Activated CD8-positive, alpha-beta memory T cell treated with anti-CD3 and anti-CD28 coated beads, Interleukin-2, amount 10 ng/mL, durations not matched to agents 7 days and 5 days (primary cell): Measurements from ENCODE around the gene RCAN3. TPM values are rescaled to one million over a fixed set of nuclear protein-coding genes. Genes with fewer than 3 reads are reported as not detected.
"Not testable (repeated sequence)": the region's sequence is repeated elsewhere in the genome, so short reads cannot be mapped to it uniquely, and the experiment has no call there.

Experiments
- ATAC-seq: fragments of 150-1000 bp; cut with Tn5 transposase; one replicate; pipeline ENCODE4 v1.10.0; 2021; ENCODE audit warnings: moderate library complexity
- CTCF ChIA-PET: fragments of 350-600 bp; sonication (Branson Sonifier 250); formaldehyde crosslinking; loops from one replicate; lab custom pipeline; 2021; ENCODE audit warnings: antibody characterized with exemption; lab: Charles Lee
- DNase-seq: peaks from one replicate; pipeline ENCODE4 v3.0.0-alpha.2; 2020
- H3K27ac Mint-ChIP-seq: one replicate; pipeline ENCODE4 v1.8.0; 2021; ENCODE audit warnings: mild to moderate bottlenecking, mixed read lengths
- H3K27me3 Mint-ChIP-seq: one replicate; pipeline ENCODE4 v1.8.0; 2021; ENCODE audit warnings: mixed read lengths
- H3K36me3 Mint-ChIP-seq: one replicate; pipeline ENCODE4 v1.8.0; 2021; ENCODE audit warnings: mild to moderate bottlenecking, mixed read lengths
- H3K4me1 Mint-ChIP-seq: one replicate; pipeline ENCODE4 v1.8.0; 2021; ENCODE audit warnings: mixed read lengths
- H3K4me3 Mint-ChIP-seq: one replicate; pipeline ENCODE4 v1.8.0; 2021; ENCODE audit warnings: mild to moderate bottlenecking, moderate library complexity, mixed read lengths
- H3K9me3 Mint-ChIP-seq: one replicate; pipeline ENCODE4 v1.8.0; 2022; ENCODE audit warnings: low read depth, mixed read lengths
- total RNA-seq, 2 experiments: library from RNA; stranded (reverse); gene quantifications; one replicate each; pipeline ENCODE4 v1.2.3, GENCODE V29; 2021

RCAN3 gene
- total RNA-seq, 2 experiments from 2014 or later: 23.9 to 30.6 TPM

GRCh38 chr1:24472527-24473251 lies 29.9 kb upstream of the RCAN3 start:
- Mint-ChIP-seq H3K27ac (no peak overlapping the region), H3K36me3 (no peaks in the 10 kb centered on the region), H3K9me3 (no peaks in the 10 kb centered on the region), H3K4me3 (no peak overlapping the region), H3K4me1 (no peaks in the 10 kb centered on the region), H3K27me3 (no peaks in the 10 kb centered on the region)
- DNase-seq (no peak), ATAC-seq (no peak)
- CTCF ChIA-PET: no interaction called here

DNA sequence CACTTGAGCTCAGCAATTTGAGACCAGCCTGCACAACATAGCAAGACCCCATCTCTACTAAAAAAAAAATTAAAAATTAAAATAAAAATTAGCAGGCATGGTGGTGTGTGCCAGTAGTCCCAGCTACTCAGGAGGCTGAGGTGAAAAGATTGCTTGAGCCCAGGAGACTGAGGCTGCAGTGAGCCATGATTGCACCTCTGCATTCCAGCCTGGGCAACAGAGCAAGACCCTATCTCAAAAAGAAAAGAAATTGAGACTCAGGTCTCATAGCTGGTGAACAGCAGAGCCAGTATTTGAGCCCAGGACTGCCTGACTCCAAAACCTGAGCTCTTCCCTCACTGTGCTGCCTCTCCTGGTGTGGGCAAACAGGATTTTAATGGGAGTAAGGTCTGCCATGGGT lies 28.4 kb upstream of the RCAN3 start:
- Mint-ChIP-seq H3K4me3 (no peak overlapping the region), H3K36me3 (no peaks in the 10 kb centered on the region), H3K9me3 (no peaks in the 10 kb centered on the region), H3K27me3 (no peaks in the 10 kb centered on the region), H3K27ac (no peak overlapping the region), H3K4me1 (no peaks in the 10 kb centered on the region)
- no peak for ATAC-seq
- no peak for DNase-seq
- CTCF ChIA-PET: interaction anchor here (0.7 to 1.5 kb wide), 2 partner anchors 31 to 37 kb away, joined by 3 to 4 read pairs; no protein-coding TSS in a partner anchor

DNA sequence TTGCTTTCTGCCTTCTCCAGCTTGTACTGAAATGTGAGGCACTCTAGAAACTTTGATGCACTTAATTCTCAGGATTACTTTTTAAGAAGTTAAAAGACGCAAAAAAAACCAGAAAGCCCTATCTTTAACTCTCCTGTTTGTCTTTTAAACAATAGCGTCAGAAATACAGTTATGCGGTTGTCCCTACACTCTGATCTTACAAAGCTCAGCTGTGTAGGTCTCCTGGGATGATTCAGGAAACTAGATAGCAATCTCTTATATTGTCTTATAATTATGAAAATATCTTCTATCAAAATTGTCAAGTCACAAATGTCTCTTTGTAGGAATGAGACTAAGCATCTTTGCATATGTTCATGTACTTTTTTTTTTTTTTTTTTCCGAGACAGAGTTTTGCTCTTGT lies 26.9 kb upstream of the RCAN3 start:
- no peaks in the 10 kb centered on the region for H3K27me3 Mint-ChIP-seq
- H3K36me3 Mint-ChIP-seq: no peaks in the 10 kb centered on the region
- no peak overlapping the region for H3K4me3 Mint-ChIP-seq
- CTCF ChIA-PET: interaction anchor here (1.7 kb wide), 1 partner anchor 50 kb away, joined by 5 read pairs; no protein-coding TSS in a partner anchor
- no peaks in the 10 kb centered on the region for H3K9me3 Mint-ChIP-seq
- no peak overlapping the region for H3K27ac Mint-ChIP-seq
- no peak for ATAC-seq
- DNase-seq: no peak
- peaks cover 4% of the 10 kb centered on the region for H3K4me1 Mint-ChIP-seq

- no peaks in the 10 kb centered on the region for H3K27me3 Mint-ChIP-seq
- no peaks in the 10 kb centered on the region for H3K9me3 Mint-ChIP-seq
- no peak overlapping the region for H3K27ac Mint-ChIP-seq
- DNase-seq (no peak), ATAC-seq (no peak)
- H3K36me3 Mint-ChIP-seq: no peaks in the 10 kb centered on the region
- CTCF ChIA-PET: interaction anchor here (1.4 to 3.9 kb wide), 4 partner anchors 26 to 65 kb away, joined by 4 to 9 read pairs (median 4); partner anchors contain the start of genes NIPAL3 and RCAN3
- no peak overlapping the region for H3K4me3 Mint-ChIP-seq
- peaks cover 13% of the 10 kb centered on the region for H3K4me1 Mint-ChIP-seq
These were observed 26.1 kb upstream of the RCAN3 start for GRCh38 chr1:24476571-24476970.

DNA sequence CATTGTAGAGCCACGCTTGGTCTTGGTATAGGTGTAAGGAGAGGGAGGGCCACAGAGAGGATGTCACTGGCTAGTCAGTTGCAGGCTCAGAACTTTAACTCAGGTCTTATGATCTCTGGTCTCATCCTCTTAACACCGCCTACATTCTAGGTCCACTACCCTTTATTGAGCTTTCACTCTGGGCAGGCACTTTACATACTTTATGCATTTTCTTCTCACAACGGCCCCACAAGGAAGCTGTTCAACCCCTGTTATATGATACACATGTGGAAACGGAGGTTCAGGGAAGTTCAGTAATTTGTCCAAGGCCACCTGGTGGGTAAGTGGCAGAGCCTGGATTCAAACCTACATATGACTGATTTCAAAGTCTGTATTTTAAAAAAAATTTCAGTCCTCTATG lies 25.3 kb upstream of the RCAN3 start:
- no peak for DNase-seq
- ATAC-seq: no peak
- no peak overlapping the region for H3K27ac Mint-ChIP-seq
- H3K4me1 Mint-ChIP-seq: peaks cover 20% of the 10 kb centered on the region
- peaks cover 1% of the 10 kb centered on the region for H3K36me3 Mint-ChIP-seq
- no peaks in the 10 kb centered on the region for H3K9me3 Mint-ChIP-seq
- no peak overlapping the region for H3K4me3 Mint-ChIP-seq
- CTCF ChIA-PET: interaction anchor here (1.4 to 3.9 kb wide), 4 partner anchors 25 to 64 kb away, joined by 4 to 9 read pairs (median 4); partner anchors contain the start of genes NIPAL3 and RCAN3
- H3K27me3 Mint-ChIP-seq: no peaks in the 10 kb centered on the region

DNA sequence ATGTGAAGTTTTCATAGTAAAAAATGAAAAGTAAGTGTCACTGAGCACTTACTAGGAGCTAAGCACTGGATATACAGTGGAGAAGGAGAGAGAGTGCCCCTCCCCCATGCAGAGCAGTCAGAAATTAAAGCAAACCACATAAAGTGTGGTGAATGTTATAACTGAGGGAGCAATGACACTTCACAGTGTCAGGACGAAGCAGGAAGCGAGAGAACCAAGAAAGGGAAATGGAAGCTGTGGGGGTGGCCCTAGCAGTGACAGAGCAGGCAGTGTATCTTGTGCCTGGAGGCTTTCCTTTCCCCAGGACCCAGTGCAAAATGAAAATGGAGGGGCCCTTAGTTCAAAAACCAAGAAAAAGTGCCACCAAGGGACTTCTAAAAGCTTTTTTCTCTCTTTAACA lies 21.5 kb upstream of the RCAN3 start:
- peak; percentile 70 for DNase-seq
- CTCF ChIA-PET: interaction anchor here (1.2 to 7.7 kb wide), 11 partner anchors 10 to 331 kb away, joined by 3 to 49 read pairs (median 5); partner anchors contain the start of genes NIPAL3, RCAN3 and STPG1
- Mint-ChIP-seq H3K9me3 (no peaks in the 10 kb centered on the region), H3K4me3 (peak overlapping the region; percentile 66), H3K4me1 (peaks cover 43% of the 10 kb centered on the region), H3K27ac (peak overlapping the region; percentile 96), H3K27me3 (no peaks in the 10 kb centered on the region), H3K36me3 (peaks cover 1% of the 10 kb centered on the region)
- peak; percentile 67 for ATAC-seq

DNA sequence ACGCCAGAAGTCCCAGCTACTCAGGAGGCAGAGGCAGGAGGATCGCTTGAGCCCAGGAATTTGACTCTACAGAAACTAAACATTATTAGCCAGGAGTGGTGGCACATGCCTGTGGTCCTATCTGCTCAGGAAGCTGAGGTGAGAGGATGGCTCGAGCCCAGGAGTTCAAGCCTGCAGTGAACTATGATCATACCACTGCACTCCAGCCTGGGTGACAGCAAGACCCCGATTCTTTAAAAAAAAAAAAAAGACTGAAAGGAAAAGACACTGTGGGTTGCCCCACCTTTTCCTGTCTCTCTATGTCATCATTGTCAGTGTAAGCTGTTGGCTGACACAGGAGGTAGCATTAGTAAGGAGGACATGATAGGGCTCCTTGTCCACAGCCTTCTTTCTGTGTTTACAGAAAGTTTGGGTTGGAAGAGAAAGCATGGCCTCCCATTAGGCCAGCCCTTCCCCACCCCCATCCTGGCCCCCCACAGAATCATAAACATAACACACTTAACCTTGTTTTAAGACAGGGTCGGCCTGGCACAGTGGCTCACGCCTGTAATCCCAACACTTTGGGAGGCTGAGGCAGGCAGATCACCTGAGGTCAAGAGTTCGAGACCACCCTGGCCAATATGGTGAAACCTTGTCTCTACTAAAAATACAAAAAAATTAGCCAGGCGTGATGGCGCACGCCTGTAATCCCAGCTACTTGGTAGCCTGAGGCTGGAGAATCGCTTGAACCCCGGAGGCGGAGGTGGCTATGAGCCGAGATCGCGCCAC lies 20.6 kb upstream of the RCAN3 start:
- DNase-seq (peak; percentile 65), ATAC-seq (peak; percentile 86)
- no peaks in the 10 kb centered on the region for H3K27me3 Mint-ChIP-seq
- H3K27ac Mint-ChIP-seq: peak overlapping the region; percentile 96
- H3K36me3 Mint-ChIP-seq: peaks cover 1% of the 10 kb centered on the region
- no peaks in the 10 kb centered on the region for H3K9me3 Mint-ChIP-seq
- peak overlapping the region; percentile 66 for H3K4me3 Mint-ChIP-seq
- H3K4me1 Mint-ChIP-seq: peaks cover 51% of the 10 kb centered on the region
- CTCF ChIA-PET: interaction anchor here (1.0 to 7.7 kb wide), 12 partner anchors 9 to 332 kb away, joined by 3 to 49 read pairs (median 5); partner anchors contain the start of genes NIPAL3, RCAN3 and STPG1

DNA sequence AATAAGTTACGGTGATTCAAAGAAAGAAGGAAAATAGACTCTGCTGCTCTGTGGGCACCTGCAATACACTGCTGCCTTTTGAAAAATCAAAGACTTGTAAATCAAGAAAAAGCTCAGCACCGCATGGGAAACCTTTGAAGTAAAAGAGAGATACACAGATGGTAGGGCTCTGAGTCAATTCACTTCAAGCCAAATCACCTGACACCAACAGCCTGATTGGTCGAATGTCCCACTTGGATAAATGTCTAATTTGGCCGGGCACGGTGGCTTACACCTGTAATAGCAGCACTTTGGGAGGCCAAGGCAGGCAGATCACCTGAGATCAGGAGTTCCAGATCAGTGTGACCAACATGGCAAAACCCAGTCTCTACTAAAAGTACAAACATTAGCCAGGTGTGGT lies 19.2 kb upstream of the RCAN3 start:
- ATAC-seq (no peak), DNase-seq (no peak)
- Mint-ChIP-seq H3K27me3 (no peaks in the 10 kb centered on the region), H3K9me3 (no peaks in the 10 kb centered on the region), H3K4me1 (peaks cover 57% of the 10 kb centered on the region), H3K36me3 (peaks cover 1% of the 10 kb centered on the region), H3K4me3 (no peak overlapping the region), H3K27ac (peak overlapping the region; percentile 62)
- CTCF ChIA-PET: interaction anchor here (1.0 to 7.7 kb wide), 3 partner anchors 15 to 104 kb away, joined by 3 to 49 read pairs (median 3); partner anchors contain the start of gene RCAN3

DNA sequence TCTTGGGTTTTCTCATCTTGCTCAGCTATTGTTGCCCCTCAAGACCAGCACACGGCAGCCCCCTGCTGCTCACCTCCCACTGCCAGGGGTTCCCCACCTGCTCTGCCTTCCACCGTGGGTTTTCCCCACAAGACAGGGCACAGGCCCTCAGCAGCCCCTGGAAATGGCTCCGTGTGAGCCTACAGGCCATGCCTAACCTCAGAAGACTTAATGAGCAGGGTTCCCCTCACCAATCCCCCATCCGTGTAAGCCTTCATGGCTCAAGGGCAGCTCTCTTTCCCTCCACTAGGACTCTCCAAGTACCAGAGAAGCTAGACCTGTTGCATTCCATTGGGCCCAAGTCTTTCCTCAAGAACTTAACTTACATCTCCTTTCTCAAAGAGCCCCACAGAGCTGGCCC lies 18.4 kb upstream of the RCAN3 start:
- Mint-ChIP-seq H3K9me3 (no peaks in the 10 kb centered on the region), H3K27ac (peak overlapping the region; percentile 62), H3K36me3 (peaks cover 1% of the 10 kb centered on the region), H3K4me3 (no peak overlapping the region), H3K27me3 (no peaks in the 10 kb centered on the region), H3K4me1 (peaks cover 57% of the 10 kb centered on the region)
- ATAC-seq: no peak
- CTCF ChIA-PET: interaction anchor here (0.8 to 7.7 kb wide), 4 partner anchors 10 to 103 kb away, joined by 3 to 49 read pairs (median 4); partner anchors contain the start of gene RCAN3
- no peak for DNase-seq

DNA sequence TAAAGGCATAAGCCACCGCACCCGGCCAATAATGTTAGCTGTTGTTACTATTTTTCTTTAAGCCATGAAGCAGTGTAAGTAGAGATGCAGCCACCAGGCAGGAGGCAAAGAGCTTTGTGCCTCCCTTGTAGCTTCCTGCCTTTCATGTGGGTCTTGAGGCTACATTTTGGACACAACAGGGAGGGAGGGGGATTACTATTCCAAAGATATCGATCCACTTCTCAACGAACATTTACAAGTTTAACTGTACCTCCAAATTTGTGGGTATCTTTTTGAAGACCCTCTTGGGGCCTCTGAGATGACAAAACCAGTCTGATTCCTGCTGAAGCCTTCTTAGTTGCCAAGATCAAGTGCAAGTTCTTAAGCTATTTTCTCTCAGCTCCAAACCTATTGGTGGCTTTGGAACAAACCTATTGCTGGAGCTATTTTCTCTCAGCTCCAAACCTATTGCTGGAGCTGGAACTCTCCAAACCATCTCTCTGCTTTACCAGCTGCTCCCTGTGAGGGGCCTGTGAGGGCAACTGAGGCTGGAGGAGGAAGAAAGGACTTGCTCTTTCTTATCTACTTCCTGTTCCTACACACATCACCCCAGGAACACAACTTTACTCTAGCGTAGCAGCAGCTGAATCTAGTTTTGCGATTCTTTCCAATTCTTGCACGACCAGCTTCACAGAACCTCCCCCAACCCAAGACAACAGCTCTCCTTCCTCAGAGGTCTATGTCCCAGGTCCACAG lies 16.1 kb upstream of the RCAN3 start:
- peaks cover 45% of the 10 kb centered on the region for H3K4me1 Mint-ChIP-seq
- peaks cover 5% of the 10 kb centered on the region for H3K36me3 Mint-ChIP-seq
- H3K9me3 Mint-ChIP-seq: no peaks in the 10 kb centered on the region
- H3K27me3 Mint-ChIP-seq: no peaks in the 10 kb centered on the region
- peak overlapping the region; percentile 3 for H3K4me3 Mint-ChIP-seq
- H3K27ac Mint-ChIP-seq: peak overlapping the region; percentile 84
- no peak for ATAC-seq
- CTCF ChIA-PET: interaction anchor here (0.8 to 7.7 kb wide), 8 partner anchors 10 to 156 kb away, joined by 3 to 49 read pairs (median 4); partner anchors contain the start of genes NIPAL3, RCAN3 and STPG1
- no peak for DNase-seq

DNA sequence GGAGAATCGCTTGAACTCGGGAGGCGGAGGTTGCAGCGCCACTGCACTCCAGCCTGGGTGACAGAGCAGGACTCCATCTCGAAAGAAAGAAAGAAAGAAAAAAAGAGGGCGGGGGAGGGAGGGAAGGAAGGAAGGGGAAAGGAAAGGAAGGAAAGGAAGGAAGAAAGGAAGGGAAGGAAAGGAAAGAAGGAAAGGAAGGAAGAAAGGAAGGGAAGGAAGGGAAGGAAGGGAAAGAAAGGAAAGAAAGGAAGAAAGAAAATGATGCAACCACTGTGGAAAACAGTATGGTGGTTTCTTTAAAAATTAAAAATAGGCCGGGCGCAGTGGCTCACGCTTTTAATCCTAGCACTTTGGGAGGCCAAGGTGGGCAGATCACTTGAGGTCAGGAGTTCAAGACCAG lies 15.2 kb upstream of the RCAN3 start:
- H3K4me3 Mint-ChIP-seq: no peak overlapping the region
- H3K4me1 Mint-ChIP-seq: peaks cover 36% of the 10 kb centered on the region
- CTCF ChIA-PET: interaction anchor here (1.8 to 7.7 kb wide), 2 partner anchors 14 to 73 kb away, joined by 15 to 49 read pairs; partner anchors contain the start of genes NIPAL3, RCAN3 and STPG1
- ATAC-seq (no peak), DNase-seq (no peak)
- no peaks in the 10 kb centered on the region for H3K9me3 Mint-ChIP-seq
- H3K27ac Mint-ChIP-seq: no peak overlapping the region
- no peaks in the 10 kb centered on the region for H3K27me3 Mint-ChIP-seq
- peaks cover 4% of the 10 kb centered on the region for H3K36me3 Mint-ChIP-seq

DNA sequence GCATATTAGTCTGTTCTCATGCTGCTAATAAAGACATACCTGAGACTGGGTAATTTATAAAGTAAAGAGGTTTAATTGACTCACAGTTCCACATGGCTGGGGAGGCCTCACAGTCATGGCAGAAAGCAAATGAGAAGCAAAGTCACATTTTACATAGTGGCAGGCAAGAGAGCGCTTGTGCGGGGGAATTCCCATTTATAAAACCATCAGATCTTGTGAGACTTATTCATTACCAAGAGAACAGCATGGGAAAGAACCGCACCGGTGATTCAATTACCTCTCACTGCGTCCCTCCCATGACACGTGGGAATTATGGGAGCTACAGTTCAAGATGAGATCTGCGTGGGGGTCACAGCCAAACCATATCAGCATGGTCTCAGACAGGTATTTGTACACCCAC lies 14.5 kb upstream of the RCAN3 start:
- H3K4me3 Mint-ChIP-seq, H3K9me3 Mint-ChIP-seq, ATAC-seq, H3K27me3 Mint-ChIP-seq, DNase-seq, H3K36me3 Mint-ChIP-seq, H3K27ac Mint-ChIP-seq: not testable (repeated sequence)
- CTCF ChIA-PET: interaction anchor here (0.9 to 1.7 kb wide), 3 partner anchors 11 to 73 kb away, joined by 3 to 4 read pairs (median 3); partner anchors contain the start of genes NIPAL3 and RCAN3
- peaks cover 31% of the 10 kb centered on the region for H3K4me1 Mint-ChIP-seq
